NOMO-1 treated with DMSO at 0.1 percent for 48 hours (cell line): ENCODE results near the gene TMEM74B.
A peak's percentile ranks its signal among the peaks of the same experiment; 100 is the strongest.

Experiments
- DNase-seq: peaks from one replicate; lab custom pipeline; 2025; ENCODE audit not compliant: unreplicated experiment; lab: John Stamatoyannopoulos, UW

TMEM74B gene

DNA sequence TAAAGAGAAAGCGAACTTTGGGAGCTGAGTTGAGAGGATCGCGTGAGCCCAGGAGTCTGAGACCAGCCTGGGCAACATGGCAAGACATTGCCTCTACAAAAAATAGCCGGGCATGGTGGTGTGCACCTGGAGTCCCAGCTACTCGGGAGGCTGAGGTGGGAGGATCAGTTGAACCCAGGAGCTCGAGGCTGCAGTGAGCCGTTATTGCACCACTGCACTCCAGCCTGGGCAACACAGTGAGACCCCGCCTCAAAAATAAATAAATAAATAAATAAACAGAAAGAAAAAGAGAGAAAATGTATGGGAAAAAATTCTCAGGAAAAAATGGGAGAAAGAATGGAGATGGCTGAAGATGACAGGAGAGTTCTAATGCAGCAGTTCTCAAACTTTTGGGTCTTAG lies 21.0 kb upstream of the TMEM74B start:
- DNase-seq: no peak

DNA sequence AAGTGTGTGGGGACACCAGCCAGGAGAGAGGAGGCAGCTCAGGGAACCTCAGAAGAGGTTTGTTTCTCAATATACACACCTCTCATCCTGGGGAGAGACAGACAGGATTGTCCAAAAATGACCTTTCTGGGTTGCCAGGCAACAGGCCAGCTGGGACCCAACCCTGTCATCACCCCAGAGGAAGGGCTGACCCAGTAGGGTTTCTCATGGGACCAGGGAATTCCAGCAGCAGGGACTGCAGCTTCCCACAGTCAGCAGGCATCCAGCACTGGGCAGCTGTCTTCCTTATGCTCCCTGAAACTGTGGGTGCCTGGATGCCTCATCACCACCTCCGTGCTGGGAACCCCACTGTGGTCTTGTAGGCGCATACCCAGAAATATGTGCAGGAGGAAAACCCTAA lies 19.8 kb upstream of the TMEM74B start:
- DNase-seq: no peak

DNA sequence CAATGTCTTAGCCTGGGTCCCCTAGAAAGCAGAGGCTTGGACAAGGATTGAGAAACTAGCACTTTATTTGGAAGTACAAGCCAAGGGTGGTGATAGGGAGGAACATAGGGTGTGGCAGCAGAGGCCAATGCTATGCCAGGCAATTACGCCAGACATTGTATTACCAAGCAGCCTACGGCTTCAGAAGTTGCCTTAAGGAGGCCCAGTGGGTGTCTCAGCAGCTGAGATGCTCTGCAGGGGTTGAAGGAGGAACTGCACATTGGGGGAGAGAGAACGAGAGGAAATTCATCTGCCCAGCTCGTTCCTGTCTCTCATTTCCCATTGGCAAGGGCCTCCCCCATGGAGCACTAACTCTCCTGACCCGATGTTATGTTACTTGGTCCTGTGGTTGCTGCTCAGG lies 19.3 kb upstream of the TMEM74B start:
- no peak for DNase-seq

DNA sequence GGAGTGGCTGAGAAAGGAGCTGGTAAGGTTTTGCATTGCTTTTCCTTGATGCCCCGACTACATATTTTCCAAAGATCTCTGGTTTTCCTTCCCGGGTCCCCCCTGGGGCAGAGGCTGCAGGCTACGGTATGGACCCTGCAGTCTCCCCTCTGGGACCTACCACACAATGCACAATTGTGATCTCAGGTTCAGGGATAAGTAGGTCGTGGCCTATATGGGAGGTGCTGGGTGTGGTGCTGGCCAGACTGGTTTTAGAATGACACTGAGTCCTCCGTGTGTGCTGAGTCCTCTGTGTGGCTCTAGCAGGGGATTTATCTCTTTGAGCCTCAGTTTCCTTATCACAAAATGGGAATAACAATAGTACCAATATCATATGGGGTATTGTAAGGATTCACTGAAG lies 18.8 kb upstream of the TMEM74B start:
- no peak for DNase-seq

DNA sequence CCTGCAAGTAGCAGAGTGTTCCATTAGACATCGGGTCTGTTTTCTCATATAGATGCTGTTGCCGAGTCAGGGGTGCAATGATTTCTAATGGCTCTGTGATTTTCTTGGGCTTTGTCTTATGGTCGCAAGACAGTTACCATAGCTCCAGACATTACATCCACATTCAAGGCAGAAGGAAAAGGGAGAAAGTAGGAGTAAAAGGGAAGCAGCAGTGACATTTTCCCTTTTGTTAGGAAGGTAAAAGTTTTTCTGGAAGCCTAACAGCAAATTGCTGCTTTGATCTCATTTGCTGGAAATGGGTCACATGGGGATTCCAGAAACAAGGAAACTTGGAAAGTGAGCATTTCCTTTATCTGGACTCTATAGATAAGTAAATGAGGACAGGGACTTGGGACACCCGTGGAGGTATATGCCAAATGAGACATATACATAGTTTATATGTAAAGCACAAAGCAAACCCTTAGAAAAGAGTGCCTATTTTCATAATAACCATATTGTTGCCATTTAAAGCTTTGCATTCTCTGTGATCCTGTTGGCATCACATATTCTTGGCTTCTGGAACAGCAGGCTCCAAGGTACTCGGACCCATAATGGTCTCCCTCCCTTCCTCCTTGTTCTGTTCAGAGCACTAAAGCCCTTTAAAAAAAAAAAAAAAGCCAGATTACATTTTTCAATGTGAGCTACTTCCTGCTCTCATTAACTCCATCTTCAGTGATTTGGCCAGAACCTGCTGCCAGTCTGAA lies 18.2 kb upstream of the TMEM74B start, which contains the start of gene C20orf202:
TSS of gene C20orf202 (plus strand) at position 693 of the 743 bp plus-strand sequence. CDS start 132 bp downstream, outside the sequence.
- DNase-seq: no peak

DNA sequence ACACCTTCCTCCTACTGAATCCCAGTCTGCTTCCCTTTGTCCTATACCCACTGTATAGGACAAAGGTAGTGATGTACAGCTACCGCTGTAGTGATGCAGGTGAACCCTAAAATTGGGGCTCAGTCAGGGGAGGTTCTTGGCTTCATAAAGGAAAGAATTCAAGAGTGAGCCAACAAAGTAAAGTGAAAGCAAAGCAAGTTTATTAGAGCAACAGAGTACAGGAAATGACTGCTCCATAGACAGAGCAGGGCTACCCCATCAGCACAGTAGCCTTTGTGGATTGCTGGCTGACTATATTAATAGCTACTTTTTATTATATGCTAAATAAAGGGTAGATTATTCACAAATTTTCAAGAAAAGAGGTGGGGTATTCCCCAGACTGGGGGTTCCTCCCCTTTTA lies 15.2 kb upstream of the TMEM74B start:
- no peak for DNase-seq

DNA sequence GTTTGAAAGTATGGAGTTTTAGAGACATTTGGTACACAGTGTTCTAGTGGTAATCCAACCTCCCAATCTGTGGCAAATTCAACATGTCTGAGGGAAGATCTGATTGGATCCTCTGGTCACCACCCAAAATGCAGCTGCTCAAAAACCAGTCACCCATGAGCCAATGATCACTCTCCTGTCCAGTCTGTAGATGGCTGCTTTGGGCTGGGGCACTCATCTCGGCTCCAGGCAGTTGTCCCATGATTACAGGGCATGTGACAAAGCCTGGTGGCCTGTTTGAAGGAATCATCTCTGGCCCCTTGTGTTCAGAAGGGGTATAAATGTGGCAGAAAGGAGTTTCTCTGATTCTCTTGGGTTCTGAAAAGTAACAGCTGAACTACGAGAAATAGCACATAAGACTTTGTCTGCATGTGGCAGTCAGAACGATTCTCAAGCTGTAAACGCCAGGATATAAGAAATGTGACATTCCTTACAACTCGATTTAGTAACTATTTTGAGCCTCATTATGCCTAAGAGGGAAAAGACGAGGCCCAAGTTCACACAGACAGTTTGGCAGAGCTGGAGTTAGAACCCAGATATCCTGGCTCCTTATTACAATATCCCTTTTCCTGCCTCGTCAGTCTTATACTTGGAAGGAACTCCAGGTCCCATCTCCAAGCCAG lies 14.6 kb upstream of the TMEM74B start:
- DNase-seq: no peak

DNA sequence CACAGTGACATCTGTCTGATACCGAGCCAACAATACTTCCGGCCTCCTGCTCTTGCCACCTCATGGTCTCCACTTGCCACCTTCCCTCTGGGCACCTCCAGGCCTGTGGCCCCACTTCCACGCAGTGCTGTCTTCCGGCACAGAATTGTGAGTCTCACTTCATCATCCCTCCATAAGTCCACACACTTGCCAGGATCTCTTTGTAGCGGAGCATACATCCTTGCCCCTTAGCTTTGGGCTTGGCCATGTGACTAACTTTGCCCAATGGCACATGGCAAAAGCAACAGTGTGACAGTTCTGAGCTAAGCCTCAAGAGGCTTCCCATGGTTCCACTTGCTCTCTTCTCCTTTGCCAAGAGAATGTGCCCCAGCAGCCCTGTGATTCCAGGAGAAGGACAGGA lies 14.0 kb upstream of the TMEM74B start:
- no peak for DNase-seq

DNA sequence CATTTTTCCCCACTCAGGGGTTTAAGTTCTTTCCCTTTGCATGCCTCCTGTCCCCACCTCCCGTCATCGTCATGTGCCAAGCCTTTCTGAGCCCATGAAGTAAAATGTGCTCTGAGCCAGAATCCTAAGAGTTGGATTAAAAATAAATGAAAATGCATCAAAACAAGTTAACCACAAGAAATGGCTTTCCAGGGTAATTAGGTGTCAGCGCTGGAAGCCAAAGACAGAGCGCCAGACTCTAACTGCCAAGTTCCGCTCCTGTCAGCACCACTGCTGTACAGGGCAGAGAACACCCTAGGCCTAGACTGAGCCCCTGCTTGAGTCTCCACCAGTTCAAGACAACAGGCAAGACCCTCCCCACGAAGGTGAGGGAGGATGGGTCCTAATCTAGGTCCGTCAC lies 13.0 kb upstream of the TMEM74B start:
- no peak for DNase-seq

DNA sequence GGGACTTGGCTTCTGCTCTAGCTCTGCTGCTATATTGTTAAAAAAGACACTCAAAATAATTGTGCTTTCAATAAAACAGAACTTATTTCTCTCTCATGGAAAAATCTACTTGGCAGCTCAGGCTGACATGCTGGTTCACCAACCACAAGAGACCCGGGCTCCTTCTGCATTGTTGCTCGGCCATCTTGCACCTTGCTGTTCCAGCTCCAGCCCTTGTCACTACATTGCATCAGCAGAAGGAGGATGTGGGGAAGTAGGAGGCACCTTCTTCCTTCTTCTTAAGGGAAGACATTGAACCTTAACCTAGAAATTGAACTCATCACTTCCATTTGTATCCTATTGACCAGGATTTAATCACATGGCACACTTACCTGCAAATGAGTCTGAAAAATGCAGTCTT lies 11.9 kb upstream of the TMEM74B start:
- no peak for DNase-seq

DNA sequence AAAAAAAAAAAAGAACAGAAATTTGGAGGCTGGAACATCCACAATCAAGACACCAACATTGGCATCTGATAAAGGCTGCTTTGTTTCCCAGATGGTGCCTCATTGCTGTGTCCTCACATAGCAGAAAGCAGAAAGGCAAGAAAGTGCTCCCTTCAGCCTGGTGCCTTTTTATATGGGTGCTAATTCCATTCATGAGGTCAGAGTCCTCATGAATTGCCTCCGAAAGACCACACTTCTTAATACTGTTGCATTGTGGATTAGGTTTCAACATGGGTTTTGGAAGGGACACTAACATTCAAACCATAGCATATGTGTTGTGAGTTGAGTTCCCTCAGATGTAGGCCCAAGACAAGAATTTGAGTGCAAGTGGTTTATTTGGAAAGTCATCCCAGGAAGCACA lies 10.4 kb upstream of the TMEM74B start:
- DNase-seq: no peak

DNA sequence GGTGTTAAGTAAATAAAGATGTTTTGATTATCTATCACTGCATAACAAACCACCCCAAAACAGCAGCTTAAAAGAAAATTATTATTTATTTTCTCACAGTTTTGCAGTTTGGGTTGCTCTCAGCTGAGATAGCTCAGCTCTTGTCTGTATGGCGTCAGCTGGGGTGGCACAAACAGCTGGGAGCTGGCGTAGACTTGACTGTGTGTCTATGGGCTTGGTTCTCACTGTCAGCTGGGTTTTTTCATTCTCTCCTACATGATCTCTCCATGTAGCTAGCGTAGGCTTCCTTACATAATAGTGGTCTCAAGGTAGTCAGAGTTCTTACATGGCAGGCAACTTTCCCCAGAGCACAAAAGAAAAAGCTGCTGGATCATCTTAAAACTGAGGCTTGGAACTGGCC lies 6.5 kb upstream of the TMEM74B start:
- no peak for DNase-seq

DNA sequence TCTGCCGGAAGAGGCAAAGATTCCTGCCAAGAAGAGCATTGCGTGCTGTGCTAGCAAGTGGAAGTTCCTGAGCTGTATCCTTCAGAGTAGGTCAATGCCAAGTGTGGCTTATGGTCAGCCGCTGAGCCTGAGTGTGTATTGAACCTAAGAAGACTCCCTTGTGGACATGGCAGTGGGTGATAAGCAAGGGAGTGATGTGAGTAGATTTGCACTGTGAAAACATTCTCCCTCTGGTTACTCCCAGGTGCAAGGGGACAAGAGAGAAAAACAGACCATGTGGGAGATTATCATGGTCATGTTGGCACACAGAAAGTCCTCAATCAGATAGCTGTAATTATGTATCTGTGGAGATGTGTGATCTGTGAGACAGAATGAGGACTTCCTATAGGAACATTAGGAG lies 6.1 kb upstream of the TMEM74B start:
- no peak for DNase-seq

DNA sequence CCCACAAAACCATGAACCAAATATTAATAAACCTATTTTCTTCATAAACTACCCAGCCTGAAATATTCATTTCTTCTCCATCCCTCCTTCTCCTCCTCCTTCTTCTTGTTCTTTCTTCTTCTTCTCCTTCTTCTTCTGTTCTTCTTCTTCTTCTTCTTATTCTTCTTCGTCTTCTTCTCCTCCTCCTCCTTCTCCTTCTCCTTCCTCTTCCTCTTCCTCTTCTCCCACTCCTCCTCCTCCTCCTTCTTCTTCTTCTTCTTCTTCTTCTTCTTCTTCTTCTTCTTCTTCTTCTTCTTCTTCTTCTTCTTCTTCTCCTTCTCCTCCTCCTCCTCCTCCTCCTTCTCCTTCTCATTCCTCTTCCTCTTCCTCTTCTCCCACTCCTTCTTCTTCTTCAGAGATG lies 5.0 kb upstream of the TMEM74B start:
- DNase-seq: no peak

DNA sequence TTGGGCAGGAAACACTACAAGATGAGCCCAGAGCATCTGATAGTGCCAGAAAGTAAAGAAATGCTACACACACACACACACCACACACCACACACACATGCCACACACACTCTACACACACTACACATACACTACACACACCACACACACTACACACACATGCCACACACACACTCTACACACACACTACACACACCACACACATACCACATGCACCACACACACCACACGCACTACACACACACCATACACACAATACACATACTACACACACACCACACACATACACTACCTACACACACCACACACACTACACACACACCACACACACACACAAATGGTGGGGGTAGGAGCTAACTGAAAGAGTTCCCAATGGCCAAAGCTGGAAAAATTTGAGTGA lies 3.6 kb upstream of the TMEM74B start:
- no peak for DNase-seq

DNA sequence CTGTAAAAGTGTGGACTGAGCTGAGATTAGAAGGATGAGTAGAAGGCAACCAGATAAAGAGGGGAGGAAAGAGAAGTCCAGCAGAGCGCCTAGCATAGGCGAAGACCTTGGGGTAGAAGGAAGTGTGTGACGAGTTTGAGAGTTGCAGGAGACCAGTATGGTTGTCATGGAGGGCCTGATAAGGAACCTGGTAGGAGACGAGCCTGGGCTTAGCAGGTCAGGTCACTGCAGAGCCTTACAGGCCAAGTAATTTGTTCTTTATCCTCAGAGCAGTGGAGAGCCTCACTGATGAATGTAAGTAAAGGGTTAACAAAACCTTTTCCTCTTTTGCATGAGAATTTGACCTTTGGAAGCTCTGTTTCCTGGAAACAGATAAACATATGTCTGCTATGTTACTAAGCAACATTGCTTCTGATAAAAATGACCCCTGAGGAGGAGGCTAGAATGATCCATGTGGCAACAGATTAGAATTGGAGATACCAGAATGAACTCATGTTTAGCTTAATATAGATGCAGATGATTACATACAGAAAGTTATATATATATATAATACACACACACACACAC lies 2.9 kb upstream of the TMEM74B start:
- DNase-seq: no peak

DNA sequence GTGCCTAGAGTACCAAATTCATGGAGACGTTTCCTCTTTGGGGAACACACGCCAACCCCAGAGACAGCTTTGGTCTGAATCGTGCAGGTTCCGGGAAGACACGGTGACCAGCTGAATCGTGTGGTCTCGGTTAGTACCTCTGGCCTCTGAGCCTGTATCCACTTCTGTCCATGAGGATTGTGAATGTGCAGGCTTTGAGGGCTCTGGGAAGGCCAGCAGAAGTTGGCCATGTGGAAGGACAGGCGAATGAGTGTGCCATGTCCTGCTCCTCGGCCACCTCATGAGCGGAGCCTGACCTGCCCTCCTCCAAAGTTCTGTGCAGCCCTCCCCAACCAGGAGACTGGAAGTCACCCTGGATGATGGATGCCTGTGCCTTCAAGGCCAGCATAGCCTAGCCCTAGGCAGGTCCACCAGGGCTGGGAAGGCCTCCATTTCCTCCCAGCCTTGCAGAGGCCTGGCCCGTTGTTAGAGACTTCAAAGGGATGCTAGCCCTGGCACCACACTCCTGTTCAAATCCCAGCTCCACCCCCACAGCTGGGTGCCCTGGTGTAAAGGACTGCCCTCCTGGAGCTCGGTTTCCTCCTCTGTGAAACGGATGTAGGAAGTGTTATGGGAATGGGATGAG lies 1.7 kb upstream of the TMEM74B start:
- DNase-seq: no peak

DNA sequence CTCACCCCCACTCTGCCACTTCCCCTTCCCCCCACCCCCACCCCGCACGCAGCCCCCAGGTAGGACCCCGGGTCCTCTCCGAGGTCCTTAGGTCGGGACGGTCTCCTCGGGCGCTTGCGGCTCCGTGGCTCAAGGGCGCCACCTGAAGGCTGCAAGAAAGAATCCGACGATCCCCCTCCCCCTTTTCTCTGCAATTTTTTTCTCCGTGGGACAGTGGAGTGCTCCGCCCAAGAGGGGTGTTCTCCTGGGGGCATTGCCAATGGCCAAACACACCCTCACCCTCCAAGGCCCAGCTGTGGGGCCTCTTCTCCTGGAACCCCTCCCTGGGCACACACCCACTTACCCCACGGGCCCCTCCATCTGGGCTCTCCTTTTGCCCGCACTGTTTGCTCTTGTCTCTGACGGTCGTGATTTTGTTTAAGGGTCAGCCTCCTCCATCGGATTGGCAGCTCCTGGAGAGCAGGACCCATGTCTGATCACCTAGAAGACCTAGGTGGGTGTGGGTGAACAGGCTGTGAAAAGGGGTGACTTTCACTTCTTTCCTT lies 1.1 kb upstream of the TMEM74B start:
- DNase-seq: peak; percentile 17

DNA sequence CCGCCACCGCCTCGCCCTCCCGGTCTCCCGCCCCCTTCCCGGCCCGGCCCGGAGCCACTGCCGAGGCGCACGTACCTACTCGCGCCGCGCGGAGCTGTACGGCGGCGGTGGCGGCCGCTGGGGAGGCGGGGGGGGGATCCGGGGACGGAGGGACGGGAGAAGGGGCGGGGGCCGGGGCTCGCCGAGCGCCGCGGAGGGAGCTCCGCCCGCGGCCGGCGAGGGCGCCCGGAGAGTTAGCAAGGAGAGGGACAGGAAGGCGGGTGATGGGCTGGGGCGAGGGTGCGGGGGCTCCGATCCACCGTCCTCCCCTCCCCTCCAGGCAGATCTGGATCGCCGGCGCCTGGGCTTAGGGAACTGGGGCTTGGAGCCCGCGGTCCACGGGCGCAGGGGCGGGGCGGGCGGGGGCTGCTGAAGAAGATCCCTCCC lies 548 bp upstream of the TMEM74B start:
- DNase-seq: no peak

DNA sequence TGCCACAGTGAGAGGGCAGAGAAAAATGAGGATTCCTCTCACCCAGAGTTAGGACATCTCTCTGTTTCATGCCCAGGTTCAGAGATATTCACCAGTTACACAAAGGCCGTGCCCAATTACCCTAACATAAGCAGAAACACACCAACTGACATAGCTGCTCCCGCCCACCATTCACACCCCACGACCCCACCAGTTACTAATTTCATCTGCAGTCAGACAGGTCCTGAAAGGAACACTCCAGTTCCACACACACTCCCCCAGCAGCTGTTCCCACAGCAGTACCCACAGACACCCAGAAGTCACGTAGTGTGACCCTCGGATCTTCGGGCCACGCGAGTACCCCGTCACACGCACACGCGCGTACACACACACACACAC lies 532 bp downstream of the TMEM74B start:
- DNase-seq: no peak

DNA sequence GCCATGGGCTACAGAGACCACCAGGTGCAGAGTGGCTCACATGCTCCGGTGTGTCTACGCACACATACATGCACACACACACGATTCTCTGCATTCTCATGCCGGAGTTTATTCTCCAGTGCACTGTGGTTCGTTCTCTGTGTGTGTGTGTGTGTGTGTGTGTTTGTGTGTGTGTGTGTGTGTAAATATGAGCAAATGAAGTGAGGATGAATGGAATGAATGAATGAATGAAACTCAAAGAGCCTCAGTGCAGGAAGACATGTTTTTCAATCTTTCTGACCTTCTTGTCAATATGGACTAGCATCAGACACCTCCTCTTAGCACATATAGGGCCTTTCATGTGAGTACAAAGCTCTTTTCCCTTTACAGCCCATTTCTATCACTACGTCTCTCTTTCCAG lies 1.6 kb downstream of the TMEM74B start:
- no peak for DNase-seq

DNA sequence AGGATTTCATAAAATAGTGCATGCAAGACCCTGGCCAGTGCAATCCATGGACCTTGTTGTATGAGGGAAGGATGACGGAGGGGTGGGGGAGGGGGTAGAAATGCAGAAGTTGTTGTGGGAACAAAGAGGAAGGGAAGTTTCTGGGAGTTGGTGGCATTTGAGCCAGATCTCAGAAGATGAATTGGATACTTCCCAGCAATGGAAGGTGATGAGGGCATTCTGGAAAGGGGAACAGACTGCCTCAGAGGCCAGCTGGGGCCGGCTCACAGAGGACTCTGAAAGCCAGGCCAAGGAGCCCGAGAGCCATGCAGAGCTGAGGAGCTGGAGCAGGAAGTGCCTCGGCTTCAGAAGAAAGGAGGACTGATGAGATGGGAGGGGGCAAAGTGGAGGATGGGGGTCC lies 2.7 kb downstream of the TMEM74B start:
- no peak for DNase-seq
